ENCODE results near the gene HNRNPAB.

HNRNPAB gene

GRCh38 chr5:178221853-178222252, 17.5 kb downstream of the HNRNPAB start:
- TF ChIP-seq CTCF (IDR thresholded peaks at IDR 0.05; ENCODE audit: extremely low read depth, insufficient read depth, missing control alignments) = no peak
- in situ Hi-C loops (cut with MboI; ENCODE audit: low pct_unique_long_range_greater_than_20kb, low sequenced_read_pairs, unreplicated experiment) = no loop called here

GRCh38 chr5:178222292-178222691, 18.0 kb downstream of the HNRNPAB start:
- no peak for TF ChIP-seq CTCF (IDR thresholded peaks at IDR 0.05; ENCODE audit: extremely low read depth, insufficient read depth, missing control alignments)
- in situ Hi-C loops (cut with MboI; ENCODE audit: low pct_unique_long_range_greater_than_20kb, low sequenced_read_pairs, unreplicated experiment) = no loop called here
- DNase-seq (ENCODE audit: low spot score) = no peak

More at GRCh38 chr5:178221853-178222252, 17.5 kb downstream of the HNRNPAB start:
- DNase-seq (ENCODE audit: low spot score) = no peak

GRCh38 chr5:178223196-178223773, 19.0 kb downstream of the HNRNPAB start:
- in situ Hi-C loops (cut with MboI; ENCODE audit: low pct_unique_long_range_greater_than_20kb, low sequenced_read_pairs, unreplicated experiment) = no loop called here
- no peak for DNase-seq (ENCODE audit: low spot score)
- TF ChIP-seq CTCF (IDR thresholded peaks at IDR 0.05; ENCODE audit: extremely low read depth, insufficient read depth, missing control alignments) = no peak

- no peak for TF ChIP-seq CTCF (IDR thresholded peaks at IDR 0.05; ENCODE audit: extremely low read depth, insufficient read depth, missing control alignments)
- DNase-seq (ENCODE audit: low spot score) = no peak
- in situ Hi-C loops (cut with MboI; ENCODE audit: low pct_unique_long_range_greater_than_20kb, low sequenced_read_pairs, unreplicated experiment) = no loop called here
Observed at GRCh38 chr5:178223828-178224335, 19.5 kb downstream of the HNRNPAB start.

GRCh38 chr5:178224403-178224802, 20.1 kb downstream of the HNRNPAB start:
- TF ChIP-seq CTCF (IDR thresholded peaks at IDR 0.05; ENCODE audit: extremely low read depth, insufficient read depth, missing control alignments) = no peak
- no peak for DNase-seq (ENCODE audit: low spot score)
- in situ Hi-C loops (cut with MboI; ENCODE audit: low pct_unique_long_range_greater_than_20kb, low sequenced_read_pairs, unreplicated experiment) = no loop called here

- DNase-seq (ENCODE audit: low spot score) = no peak
- no peak for TF ChIP-seq CTCF (IDR thresholded peaks at IDR 0.05; ENCODE audit: extremely low read depth, insufficient read depth, missing control alignments)
- in situ Hi-C loops (cut with MboI; ENCODE audit: low pct_unique_long_range_greater_than_20kb, low sequenced_read_pairs, unreplicated experiment) = no loop called here
Observed at GRCh38 chr5:178225174-178225573, 20.8 kb downstream of the HNRNPAB start.
